Activated naive CD4-positive, alpha-beta T cell treated with anti-CD3 and anti-CD28 coated beads, Interleukin-2, amount 50 U/mL, for 16 hours (primary cell): ENCODE measurements around the gene RTTN.
"Not testable (repeated sequence)": the region's sequence is repeated elsewhere in the genome, so short reads cannot be mapped to it uniquely, and the experiment has no call there.

ENCODE experiments used
- DNase-seq: peaks from one replicate; pipeline ENCODE4 v3.0.0-alpha.2; 2020

Gene RTTN

GRCh38 chr18:70151614-70152013 is 53.9 kb downstream of the RTTN start:
- DNase-seq, result no peak

DNA sequence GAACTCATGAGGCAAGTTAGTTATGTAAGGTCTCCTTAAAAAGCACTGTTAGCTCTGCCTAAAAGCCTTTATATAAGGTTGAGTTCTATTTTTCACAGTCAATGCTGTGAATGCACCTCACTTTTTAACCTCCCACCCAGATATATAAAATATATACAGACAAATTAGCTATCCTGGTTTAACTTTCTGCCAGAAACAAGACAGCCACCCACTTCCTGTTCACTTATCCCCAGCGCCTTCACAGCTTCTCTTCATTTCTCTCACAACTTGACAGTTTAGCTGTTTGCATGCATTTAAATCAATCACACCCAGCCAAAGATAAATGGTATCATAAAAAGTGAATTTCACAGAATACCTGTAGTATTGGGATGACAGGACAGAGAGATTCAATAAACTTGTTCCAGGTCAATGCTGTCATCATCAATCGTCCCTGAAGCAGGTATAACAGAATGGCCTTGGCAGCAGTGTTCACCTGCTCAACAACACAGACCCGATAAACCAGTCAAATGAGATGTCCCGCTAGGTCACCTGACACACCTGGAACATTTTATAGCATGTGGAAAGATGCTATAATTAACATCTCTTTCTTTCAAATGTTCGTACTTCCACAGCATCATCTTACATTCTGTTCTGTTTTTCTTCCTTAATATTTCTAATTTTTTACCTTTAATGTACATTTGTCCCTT is 55.7 kb downstream of the RTTN start:
- DNase-seq, result no peak

GRCh38 chr18:70149156-70149555 is 56.3 kb downstream of the RTTN start:
- no peak for DNase-seq

DNA sequence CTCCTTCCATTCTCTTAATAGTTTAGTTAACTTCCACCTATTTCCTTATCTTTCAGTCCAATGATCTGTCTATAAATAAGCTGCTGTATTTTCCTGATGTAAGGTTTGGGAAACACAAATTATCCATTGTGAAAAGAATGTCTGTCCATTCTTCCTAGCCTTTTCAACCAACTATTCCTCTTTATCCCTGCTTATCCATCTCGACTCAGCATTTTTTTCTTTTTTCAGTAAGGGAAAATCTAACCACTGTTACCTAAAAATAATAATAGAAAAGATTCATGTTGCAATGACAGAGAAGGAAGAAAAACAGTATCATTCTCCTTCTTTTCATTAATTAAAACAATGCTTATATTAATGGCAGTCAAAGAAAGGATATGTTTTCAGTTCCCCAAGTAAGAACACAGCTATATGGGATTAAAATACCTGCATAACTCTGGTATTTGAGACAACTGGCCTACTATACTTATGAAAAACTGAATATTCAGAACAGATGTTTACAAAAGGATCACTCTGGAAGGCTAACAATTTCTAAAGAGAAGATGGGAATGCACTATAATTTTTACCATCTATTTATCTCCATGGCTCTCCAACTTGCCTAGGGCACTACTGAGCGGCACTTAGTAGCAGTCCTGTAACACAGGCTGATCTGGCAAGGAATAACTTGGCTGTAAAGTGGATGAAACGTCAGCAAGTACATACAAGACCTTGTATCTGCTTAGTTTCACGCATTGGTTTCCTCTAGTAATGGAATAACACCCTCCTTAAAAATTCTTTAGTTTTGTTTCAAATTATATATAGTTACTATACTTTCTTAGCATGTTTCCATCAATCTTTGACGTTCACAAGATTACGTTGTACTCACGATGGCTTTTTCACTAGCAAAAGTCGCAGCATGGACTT is 57.2 kb downstream of the RTTN start:
- DNase-seq, result no peak

DNA sequence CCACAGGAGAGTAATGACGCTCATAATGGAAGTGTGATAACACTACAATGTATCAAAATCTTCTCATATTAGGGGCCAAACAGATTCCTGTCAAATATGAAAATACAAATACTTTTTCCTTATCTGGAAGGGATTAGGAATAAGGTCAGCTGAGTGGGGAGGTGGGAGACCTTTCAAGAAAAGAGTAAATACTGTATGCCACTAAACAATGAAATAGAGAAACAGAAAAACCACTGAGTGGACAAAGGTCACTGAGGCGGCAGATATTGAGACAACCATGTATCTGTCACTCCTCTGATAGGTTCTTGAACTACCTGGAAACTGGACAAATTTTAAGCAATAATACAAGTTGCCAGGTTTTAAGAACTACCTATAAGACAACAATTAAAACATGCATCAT is 59.3 kb downstream of the RTTN start:
- DNase-seq, result no peak

GRCh38 chr18:70142001-70142400 is 63.5 kb downstream of the RTTN start:
- DNase-seq, result no peak

DNA sequence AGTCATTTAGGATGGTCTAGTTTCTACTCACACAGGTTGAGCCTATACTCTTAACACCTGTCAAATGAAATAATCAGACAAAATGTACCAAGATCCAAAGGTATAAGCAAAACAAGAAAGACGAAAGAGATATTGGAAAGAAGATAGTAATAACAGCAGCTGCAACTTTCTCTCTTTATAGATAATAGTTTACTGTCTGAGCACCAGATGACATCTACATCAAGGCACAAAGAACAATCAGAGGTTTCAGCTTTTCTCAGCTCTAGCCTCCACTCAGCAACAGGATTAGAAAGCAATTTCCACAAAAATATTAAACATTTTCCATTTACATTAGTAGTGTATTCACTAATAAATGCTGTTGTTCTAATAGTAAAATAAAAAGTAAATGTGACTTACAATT is 66.3 kb downstream of the RTTN start:
- DNase-seq, result no peak

DNA sequence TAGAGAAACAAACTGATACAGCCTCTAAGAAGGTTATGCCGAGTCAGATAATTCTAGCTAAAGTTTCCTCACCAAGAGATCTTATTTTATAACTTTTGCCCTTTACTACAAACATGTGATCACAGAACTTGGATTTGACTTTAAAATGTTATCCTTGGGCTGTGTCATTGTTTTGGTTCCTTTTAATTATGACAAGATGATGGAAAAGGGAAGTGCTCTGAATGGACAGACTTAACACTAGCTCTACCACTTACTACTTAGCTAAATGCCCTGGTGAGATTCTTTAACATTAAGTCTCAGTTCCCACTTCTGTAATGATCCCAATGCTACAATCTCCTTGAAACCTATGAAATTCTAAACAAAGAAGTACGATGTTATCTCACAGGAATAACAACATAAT is 69.9 kb downstream of the RTTN start:
- no peak for DNase-seq

DNA sequence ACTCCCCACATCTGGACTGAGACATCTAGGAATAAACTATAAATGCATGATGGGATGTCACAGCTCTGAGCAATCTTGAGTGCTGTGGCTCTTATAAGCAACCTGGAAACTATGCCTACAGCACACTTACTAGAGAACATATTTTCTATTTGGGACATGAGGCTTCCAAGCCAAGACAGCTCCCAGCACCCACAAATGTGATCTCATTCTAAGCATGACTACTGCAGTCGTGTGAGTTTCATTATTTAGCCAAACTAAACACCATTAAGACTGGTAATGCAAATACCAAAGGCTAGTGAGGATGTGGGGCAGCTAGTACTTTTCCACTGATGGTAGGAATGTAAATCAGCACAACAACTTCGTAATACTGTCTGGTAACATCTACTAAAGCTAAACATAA is 72.5 kb downstream of the RTTN start:
- DNase-seq, result no peak

GRCh38 chr18:70128271-70128670 is 77.2 kb downstream of the RTTN start:
- no peak for DNase-seq

DNA sequence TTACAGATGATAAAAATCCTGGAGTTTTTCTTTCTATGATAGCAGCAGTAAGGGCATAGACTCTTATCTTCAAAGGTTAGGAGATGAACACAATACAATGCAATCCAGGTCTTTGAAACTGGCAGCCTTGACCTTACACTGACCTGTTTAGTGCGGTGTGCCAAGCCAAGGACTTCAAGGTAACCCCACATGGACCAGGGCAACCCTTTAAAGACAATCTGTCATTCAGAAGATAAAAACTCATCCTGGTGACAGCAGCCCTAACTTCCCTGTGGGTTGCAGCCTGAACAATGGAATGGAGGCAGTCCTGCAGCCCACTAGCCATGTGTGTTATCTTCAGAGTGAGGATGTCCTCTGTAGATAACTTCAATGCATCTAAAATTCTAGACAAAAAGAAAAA is 78.1 kb downstream of the RTTN start:
- no peak for DNase-seq

DNA sequence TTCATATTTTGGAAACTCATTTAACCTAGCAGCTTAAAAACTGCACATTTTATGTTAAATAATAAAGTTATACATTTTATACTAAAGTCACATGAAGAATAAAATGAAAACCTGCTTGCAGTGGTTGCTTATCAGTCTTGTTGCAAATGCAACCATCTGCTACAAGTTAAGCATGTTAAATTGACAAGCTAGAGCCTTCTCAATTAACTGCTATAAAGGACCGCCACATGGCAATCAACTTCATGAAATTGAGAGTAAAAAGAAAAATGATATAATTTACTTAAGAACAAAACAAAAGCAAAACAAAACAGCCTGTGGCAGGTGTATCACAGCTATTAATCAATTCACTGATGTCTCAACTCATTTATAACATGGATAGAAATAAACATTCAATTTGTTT is 78.7 kb downstream of the RTTN start:
- DNase-seq, result no peak

GRCh38 chr18:70124139-70124538 is 81.3 kb downstream of the RTTN start:
- DNase-seq, result no peak

- DNase-seq, result no peak
These were observed 83.6 kb downstream of the RTTN start for GRCh38 chr18:70121842-70122241.

GRCh38 chr18:70116949-70117348 is 88.5 kb downstream of the RTTN start:
- DNase-seq, result no peak

DNA sequence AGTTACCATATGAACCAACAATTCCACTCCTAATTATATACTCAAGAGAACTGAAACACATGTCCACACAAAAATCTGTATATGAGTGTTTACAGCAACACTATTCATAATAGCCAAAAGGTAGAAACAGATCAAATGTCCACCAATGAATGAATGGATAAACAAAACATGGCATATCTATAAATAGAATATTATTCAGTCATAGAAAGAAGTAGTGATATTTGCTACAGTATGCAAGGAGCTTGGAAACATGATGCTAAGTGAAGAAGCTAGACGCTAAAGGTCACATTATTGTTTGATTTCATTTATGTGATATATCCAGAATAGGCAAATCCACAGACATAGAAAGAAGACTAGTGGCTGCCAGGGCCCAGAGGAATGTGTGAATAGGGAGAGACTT is 92.0 kb downstream of the RTTN start:
- no peak for DNase-seq

DNA sequence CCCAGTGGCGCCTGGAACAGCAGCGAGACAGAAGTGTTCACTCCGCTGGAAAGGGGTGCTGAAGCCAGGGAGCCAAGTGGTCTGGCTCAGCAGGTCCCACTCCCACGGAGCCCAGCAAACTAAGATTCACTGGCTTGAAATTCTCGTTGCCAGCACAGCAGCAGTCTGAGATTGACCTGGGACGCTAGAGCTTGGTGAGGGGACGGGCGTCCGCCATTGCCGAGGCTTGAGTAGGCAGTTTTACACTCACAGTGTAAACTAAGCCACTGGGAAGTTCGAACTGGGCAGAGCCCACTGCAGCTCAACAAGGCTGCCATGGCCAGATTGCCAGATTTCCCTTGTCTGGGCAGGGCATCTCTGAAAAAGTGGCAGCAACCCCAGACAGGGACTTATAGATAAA is 94.8 kb downstream of the RTTN start:
- DNase-seq, result no peak

DNA sequence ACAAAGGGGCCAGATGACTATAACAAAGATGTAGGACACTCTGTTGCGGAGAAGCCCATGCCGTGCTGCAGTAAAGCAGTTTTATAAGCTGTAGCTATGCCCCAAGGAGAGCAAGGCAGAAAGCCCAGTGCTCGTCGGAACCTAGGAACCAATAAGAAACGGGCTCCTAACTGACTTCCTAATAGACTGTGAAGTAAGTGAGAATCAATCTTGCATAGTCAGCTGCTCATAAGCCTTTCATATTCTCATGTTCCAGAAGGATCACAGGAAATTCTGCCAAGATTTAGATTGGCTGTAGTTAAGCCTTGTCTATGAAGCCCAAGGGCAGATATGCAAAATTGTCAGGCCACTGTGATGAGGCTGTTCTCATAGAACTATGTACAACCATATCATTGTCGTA is 98.4 kb downstream of the RTTN start:
- no peak for DNase-seq

- DNase-seq, result not testable (repeated sequence)
These were observed 102.6 kb downstream of the RTTN start for GRCh38 chr18:70102854-70103253.

- no peak for DNase-seq
These were observed 115.6 kb downstream of the RTTN start for GRCh38 chr18:70089858-70090257.

DNA sequence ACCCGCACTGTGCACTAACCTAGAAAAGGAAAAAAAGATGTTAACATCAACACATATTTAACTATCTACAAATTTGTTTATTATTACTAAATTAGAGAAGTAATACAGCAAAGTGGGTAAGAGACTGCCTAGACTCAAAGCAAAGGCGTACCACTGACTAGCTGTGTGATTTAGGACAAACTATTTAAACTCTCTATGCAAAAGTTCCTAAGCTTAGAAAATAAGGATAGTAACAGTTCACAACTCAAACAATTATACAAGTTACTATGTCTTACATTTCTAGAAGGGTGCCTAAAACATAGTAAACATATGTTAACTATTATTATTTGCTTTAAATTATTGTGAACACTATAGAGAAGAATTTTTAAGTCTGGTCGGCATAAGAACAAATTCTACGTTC is 119.4 kb downstream of the RTTN start:
- DNase-seq, result no peak

GRCh38 chr18:70085641-70086040 is 119.8 kb downstream of the RTTN start:
- no peak for DNase-seq

GRCh38 chr18:70082430-70082829 is 123.1 kb downstream of the RTTN start:
- DNase-seq, result no peak

DNA sequence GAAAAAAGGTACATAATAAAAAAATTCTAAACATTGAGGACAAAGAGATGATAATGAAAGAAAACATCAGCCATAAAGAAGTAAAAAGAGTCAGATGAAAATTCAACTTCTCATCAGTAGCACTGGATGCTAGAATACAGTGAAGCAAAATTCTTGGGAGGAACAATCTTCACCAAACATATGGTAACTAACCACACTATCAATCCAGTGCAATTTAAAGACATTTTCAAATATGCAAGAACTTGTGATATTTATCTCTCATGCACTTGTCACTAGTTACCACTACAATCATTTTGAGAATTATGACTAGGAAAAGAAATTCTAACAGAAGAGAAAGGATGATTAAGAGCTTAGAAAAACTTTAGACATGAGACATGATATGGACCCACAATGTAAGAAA is 127.4 kb downstream of the RTTN start:
- no peak for DNase-seq

GRCh38 chr18:70075906-70076305 is 129.6 kb downstream of the RTTN start:
- no peak for DNase-seq
